Small intestine (tissue), 7 donors: Measurements from ENCODE around the gene GAS7. TPM values are rescaled to one million over a fixed set of nuclear protein-coding genes. Genes with fewer than 3 reads are reported as not detected.
"Not testable (repeated sequence)": the region's sequence is repeated elsewhere in the genome, so short reads cannot be mapped to it uniquely, and the experiment has no call there.

ENCODE experiments used
- DNase-seq, 2 donors: peaks; one replicate each; pipeline versions ENCODE4 v3.0.0 to v3.0.0-alpha.2; 2013
- FAIRE-seq: peaks from 2 replicates; lab custom pipeline; 2012; peaks lifted over from hg19 to GRCh38; lab: Jason Lieb, UNC
- H3K27ac ChIP-seq, 3 donors: one replicate each; pipeline ENCODE4 v1.5.1; 2013; ENCODE audit warnings: low read length in 2 of 3, mild to moderate bottlenecking in 2 of 3, control low read depth in 1 of 3, inconsistent platforms in 1 of 3, low read depth in 1 of 3, moderate library complexity in 1 of 3
- H3K27me3 ChIP-seq, 3 donors: one replicate each; pipeline ENCODE4 v1.6.1; 2013; ENCODE audit warnings: low read length in 3 of 3, inconsistent platforms in 1 of 3; ENCODE audit not compliant: control insufficient read depth in 3 of 3, insufficient read depth in 3 of 3
- H3K36me3 ChIP-seq, 3 donors: one replicate each; pipeline ENCODE4 v1.6.1; 2013; ENCODE audit warnings: low read length in 3 of 3, inconsistent platforms in 1 of 3, low read depth in 1 of 3, mild to moderate bottlenecking in 1 of 3, moderate library complexity in 1 of 3; ENCODE audit not compliant: control insufficient read depth in 3 of 3, insufficient read depth in 2 of 3
- H3K4me1 ChIP-seq, 3 donors: one replicate each; pipeline ENCODE4 v1.6.1; 2013; ENCODE audit warnings: low read length in 2 of 3, inconsistent platforms in 1 of 3, low read depth in 1 of 3, mild to moderate bottlenecking in 1 of 3, moderate library complexity in 1 of 3; ENCODE audit not compliant: control insufficient read depth in 3 of 3, insufficient read depth in 2 of 3
- H3K4me3 ChIP-seq, 3 donors: one replicate each; pipeline ENCODE4 v1.5.1; 2013; ENCODE audit warnings: low read length in 3 of 3, control low read depth in 1 of 3, inconsistent platforms in 1 of 3, low read depth in 1 of 3, mild to moderate bottlenecking in 1 of 3, moderate library complexity in 1 of 3
- H3K9me3 ChIP-seq, 2 donors: one replicate each; pipeline ENCODE4 v1.6.1; 2013; ENCODE audit warnings: low read depth in 1 of 2, low read length in 1 of 2; ENCODE audit not compliant: control insufficient read depth in 2 of 2, insufficient read depth in 1 of 2
- WGBS, 3 donors: extraction: QIAGEN DNeasy Blood & Tissue Kit; methylation state at CpG; one replicate each; pipeline ENCODE4 v1.1.7; 2013; 5-methylcytosine and 5-hydroxymethylcytosine counted together
- polyA plus RNA-seq, 4 donors: library from polyadenylated mRNA; stranded (reverse) in 3 of 4; unstranded in 1 of 4; fragments of 200-250 nt in 3 of 4; fragments of 120-200 nt in 1 of 4; gene quantifications; one replicate each; pipeline versions ENCODE4 v1.2.1 to v1.2.3, GENCODE V29; 2013
- donor health status: healthy with polysubstance abuse.
- donor health status: control.
- donor health status: control.
- donor health status: Bipolar disorder and iron deficiency.
- donor health status: healthy.

The GAS7 gene
- polyA plus RNA-seq, 4 donors, result 1.1 to 14.9 (median 5.9) TPM

DNA sequence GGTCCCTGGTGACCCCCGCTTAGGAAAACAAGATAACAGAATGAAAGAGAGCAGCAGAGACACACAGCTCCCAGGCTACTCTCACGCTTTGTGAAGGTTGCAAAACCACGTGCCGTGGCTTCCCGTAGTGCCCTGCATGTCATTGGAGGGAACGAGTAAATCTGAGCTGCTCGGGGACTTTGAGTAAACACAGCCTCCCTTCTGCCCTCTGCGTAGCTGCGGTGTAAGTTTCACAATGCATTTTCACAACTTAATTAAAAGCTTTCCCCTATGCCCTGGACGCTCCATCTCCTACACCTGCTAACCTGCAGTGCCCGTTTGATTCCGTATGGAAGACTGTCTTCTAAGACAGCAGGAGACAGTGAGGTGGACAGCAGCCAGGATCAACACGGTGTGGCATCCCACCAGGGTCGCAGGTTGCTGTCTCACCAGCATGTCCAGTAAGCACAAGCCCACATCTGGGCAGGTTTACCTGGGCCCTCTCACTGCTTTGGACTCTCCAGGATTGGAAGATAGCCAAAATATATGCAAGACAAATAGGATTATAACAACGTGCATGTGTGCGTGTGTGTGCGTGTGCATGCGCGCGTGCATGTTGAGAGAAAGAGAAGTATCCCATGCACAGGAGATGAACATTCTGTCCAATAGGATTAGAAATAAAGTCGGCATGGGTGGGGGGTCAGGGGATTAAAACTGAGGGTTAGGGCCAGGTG, 177.0 kb downstream of the GAS7 start:
- H3K27ac ChIP-seq, result peak overlapping the region in 1 of 3 donors; percentile 52
- no peak overlapping the region for H3K4me3 ChIP-seq
- no peaks in the 10 kb centered on the region for H3K9me3 ChIP-seq
- no peaks in the 10 kb centered on the region for H3K36me3 ChIP-seq
- no peaks in the 10 kb centered on the region for H3K27me3 ChIP-seq
- peak in 1 of 2 donors; percentile 31 for DNase-seq
- FAIRE-seq, result no peak
- WGBS, 3 donors, result 51 to 55% (median 52%) methylated on average over 21 of the region's 21 CpGs
- peaks cover 0 to 11% (median 0%) of the 10 kb centered on the region in 3 donors for H3K4me1 ChIP-seq

DNA sequence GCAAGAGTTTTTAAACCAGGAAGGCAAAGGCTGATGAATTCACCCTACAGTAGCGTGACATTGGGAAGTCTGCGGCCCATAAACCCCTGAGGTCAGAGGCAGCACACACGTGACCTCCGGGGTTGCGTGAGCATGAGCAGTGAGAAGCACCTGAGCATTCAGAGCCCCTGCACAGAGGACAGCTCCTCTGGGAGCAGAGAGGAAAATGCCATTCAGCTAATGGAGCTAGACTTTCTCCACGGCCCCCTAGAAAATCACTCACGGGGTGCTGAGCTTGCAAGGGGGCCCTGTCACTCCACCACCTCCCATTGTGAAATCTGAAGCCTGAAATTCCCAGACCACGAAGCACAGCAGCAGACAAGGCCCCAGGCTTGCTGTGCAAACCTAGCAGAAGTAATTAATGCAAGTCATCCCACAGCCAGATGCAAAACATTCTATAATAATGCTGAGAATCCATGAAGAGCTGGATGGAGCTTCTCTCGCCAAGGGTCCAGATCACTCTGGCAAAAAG, 178.4 kb downstream of the GAS7 start:
- WGBS, 3 donors, result 73 to 77% (median 73%) methylated on average over 9 of the region's 9 CpGs
- FAIRE-seq (no peak), DNase-seq (no peak)
- Histone ChIP-seq H3K27me3 (no peaks in the 10 kb centered on the region), H3K4me3 (no peak overlapping the region), H3K9me3 (no peaks in the 10 kb centered on the region), H3K36me3 (no peaks in the 10 kb centered on the region), H3K27ac (no peak overlapping the region), H3K4me1 (peaks cover 0 to 11% (median 0%) of the 10 kb centered on the region in 3 donors)

DNA sequence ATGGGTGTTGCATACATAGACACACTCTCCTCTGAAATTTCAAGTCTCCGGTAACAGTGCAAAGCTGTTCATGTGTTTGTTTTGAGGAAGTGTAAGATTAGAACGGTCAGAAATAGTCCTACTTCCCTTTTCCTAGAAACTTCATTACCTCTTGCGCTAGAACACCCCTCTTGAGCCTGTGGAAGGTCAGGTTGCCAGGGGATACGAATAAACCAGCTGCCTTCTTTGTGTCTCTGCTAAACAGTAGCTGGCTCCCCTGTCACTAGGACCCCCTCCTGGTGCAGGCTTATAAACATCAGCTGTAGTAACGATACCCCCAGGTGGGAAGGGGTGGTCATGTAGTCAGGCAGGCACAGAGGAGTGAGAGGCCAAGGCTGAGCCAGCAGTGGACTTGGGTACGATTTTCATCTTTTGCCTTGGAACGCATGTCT, 179.9 kb downstream of the GAS7 start:
- WGBS, 3 donors, result 51 to 67% (median 67%) methylated on average over 7 of the region's 7 CpGs
- no peak for DNase-seq
- H3K36me3 ChIP-seq, result no peaks in the 10 kb centered on the region
- peak overlapping the region in 1 of 3 donors; percentile 2 for H3K27ac ChIP-seq
- no peak overlapping the region for H3K4me3 ChIP-seq
- no peaks in the 10 kb centered on the region for H3K9me3 ChIP-seq
- peaks cover 0 to 11% (median 0%) of the 10 kb centered on the region in 3 donors for H3K4me1 ChIP-seq
- FAIRE-seq, result no peak
- no peaks in the 10 kb centered on the region for H3K27me3 ChIP-seq

DNA sequence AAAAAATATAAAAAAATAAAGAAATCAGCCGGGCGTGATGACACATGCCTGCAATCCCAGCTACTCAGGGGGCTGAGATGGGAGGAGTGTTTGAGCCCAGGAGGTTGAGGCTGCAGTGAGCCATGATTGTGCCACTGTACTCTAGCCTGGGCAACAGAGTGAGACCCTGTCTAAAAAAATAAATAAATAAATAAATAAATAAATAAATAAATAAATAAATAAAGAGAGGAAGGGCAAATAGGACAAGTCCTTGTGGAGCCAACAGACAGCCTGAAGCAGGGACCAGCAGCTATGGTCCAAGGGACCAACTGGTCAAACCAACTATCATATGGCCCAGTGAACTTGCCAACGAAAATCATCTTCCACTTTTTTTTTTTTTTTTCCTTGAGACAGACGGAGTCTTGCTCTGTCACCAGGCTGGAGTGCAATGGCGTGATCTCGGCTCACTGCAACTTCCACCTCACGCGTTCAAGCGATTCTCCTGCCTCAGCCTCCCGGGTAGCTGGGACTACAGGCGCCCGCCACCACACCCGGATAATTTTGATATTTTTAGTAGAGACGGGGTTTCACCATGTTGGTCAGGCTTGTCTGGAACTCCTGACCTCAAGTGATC, 181.3 kb downstream of the GAS7 start:
- not testable (repeated sequence) for DNase-seq, H3K36me3 ChIP-seq, H3K4me3 ChIP-seq, H3K27me3 ChIP-seq, H3K27ac ChIP-seq, H3K9me3 ChIP-seq, FAIRE-seq
- H3K4me1 ChIP-seq, result peaks cover 0 to 11% (median 0%) of the 10 kb centered on the region in 3 donors
- WGBS, 3 donors, result 93 to 94% (median 93%) methylated on average over 14 of the region's 14 CpGs

DNA sequence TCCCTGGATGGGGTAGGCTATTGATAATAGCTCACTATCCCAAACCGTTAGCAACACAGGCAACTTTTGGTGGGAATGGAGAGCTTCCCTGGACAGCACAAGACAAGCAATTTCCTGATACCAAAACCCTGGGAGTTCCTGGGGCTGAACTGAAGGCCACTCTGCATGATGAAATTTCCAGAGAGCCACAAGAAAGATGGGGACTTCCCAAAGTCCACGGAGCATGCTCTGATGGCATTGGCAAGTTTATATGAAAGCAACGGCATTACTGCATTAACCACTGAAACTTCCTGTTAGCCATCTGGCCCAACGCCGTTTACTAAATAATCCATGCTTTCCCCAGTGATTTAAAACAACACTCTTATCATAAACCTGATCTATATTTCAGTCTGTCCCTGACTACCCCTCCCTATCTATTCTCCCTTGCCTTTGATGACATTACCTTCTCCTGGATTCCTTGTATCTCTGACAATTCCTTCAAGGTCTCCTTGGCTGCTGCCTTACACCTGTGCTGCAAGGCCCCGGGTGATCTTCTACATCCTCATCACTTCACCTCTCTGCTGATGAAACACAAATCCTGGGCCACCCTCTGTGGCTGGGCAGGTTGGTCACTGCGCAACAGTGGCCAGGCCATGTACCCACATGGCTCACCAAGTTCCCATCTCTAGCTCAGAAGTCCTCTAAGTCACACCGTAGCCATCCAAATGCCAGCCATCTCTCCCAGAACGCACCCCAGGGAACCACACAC, 184.9 kb downstream of the GAS7 start:
- 60 to 67% (median 62%) methylated on average over 9 of the region's 9 CpGs for WGBS, 3 donors
- no peak for FAIRE-seq
- H3K27ac ChIP-seq, result peak overlapping the region in 1 of 3 donors; percentile 89
- H3K4me1 ChIP-seq, result no peaks in the 10 kb centered on the region
- H3K4me3 ChIP-seq, result no peak overlapping the region
- no peaks in the 10 kb centered on the region for H3K36me3 ChIP-seq
- DNase-seq, result no peak
- H3K27me3 ChIP-seq, result no peaks in the 10 kb centered on the region
- no peaks in the 10 kb centered on the region for H3K9me3 ChIP-seq

DNA sequence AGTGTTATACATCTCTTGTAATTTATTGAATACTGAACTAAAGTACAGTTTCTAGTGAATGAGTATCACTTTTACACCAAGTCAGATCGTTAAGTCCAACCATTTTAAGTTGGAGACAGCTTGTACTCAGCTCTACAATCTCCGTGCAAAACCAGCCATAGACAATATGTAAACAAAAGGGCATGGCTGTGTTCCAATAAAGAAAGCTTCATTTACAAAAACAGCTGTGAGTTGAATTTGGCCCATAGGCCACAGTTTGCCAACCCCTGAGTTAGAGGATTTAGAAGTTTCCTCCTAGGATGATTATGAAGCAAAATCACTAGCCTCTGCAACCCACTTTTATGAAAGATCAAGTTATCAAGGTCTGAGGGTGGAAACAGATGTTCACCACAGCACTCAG, 187.7 kb downstream of the GAS7 start:
- H3K4me1 ChIP-seq, result no peaks in the 10 kb centered on the region
- no peaks in the 10 kb centered on the region for H3K36me3 ChIP-seq
- DNase-seq (no peak), FAIRE-seq (no peak)
- 34 to 42% (median 37%) methylated on average over 2 of the region's 2 CpGs for WGBS, 3 donors
- no peaks in the 10 kb centered on the region for H3K27me3 ChIP-seq
- no peak overlapping the region for H3K27ac ChIP-seq
- no peak overlapping the region for H3K4me3 ChIP-seq
- no peaks in the 10 kb centered on the region for H3K9me3 ChIP-seq

DNA sequence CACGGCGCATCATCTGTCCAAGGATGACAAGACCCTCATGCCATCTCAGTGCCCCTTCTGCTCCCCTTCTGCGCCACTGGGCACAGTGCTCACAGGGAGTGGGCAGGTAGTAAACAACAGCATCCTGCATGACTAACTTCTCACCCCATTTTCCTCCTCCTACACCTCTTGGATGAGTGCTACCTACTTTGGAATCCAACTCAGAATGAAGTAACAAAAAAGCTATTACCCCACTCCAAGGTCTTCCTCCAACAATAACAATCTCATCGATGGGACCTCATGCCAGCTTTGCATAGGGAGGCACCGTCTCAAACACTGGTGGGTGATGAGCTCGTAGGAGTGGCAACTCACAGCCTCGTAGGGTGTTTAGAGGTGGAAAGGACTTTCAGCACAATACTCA, 194.7 kb downstream of the GAS7 start:
- Histone ChIP-seq H3K4me3 (no peak overlapping the region), H3K27ac (no peak overlapping the region), H3K4me1 (no peaks in the 10 kb centered on the region), H3K36me3 (no peaks in the 10 kb centered on the region), H3K9me3 (no peaks in the 10 kb centered on the region), H3K27me3 (no peaks in the 10 kb centered on the region)
- 75 to 85% (median 81%) methylated on average over 7 of the region's 7 CpGs for WGBS, 3 donors
- DNase-seq (no peak), FAIRE-seq (no peak)

DNA sequence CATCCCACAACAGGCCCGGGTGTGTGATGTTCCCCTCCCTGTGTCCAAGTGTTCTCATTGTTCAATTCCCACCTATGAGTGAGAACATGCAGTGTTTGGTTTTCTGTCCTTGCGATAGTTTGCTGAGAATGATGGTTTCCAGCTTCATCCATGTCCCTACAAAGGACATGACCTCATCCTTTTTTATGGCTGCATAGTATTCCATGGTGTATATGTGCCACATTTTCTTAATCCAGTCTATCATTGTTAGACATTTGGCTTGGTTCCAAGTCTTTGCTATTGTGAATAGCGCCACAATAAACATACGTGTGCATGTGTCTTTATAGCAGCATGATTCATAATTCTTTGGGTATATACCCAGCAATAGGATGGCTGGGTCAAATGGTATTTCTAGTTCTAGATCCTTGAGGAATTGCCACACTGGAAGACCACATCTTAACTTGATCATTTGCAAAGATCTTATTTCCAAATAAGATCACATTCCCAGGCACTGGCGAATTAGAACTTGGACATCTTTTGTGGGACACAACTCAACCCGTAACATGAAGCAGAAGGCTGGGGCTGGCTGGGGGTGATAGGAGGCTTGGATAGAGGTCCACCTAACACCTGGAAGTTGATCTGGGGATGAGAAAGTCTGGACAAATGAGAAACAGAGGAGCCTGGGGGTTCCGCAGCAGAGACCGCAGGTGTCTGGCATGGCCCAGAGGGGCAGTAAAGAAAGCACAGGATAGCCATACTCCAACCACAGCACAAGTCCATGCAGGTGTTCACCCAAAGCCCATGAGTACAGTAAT, 195.6 kb downstream of the GAS7 start:
- 81 to 98% (median 90%) methylated on average over 7 to 8 of the region's 8 CpGs for WGBS, 3 donors
- not testable (repeated sequence) for H3K27me3 ChIP-seq, FAIRE-seq, H3K4me3 ChIP-seq, H3K27ac ChIP-seq, H3K36me3 ChIP-seq, H3K9me3 ChIP-seq, DNase-seq, H3K4me1 ChIP-seq
